CD4-positive, alpha-beta T cell (primary cell): Measurements from ENCODE around the gene PCDH9. TPM values are rescaled to one million over a fixed set of nuclear protein-coding genes. Genes with fewer than 3 reads are reported as not detected.

Source experiments
- ATAC-seq: fragments of 200-7000 bp; cut with Tn5 transposase; one replicate; pipeline ENCODE4 v1.10.0; 2022; ENCODE audit warnings: mild to moderate bottlenecking; ENCODE audit not compliant: poor library complexity
- CTCF ChIA-PET: fragments of 350-600 bp; sonication (Branson Sonifier 250); formaldehyde crosslinking; loops from one replicate; lab custom pipeline; 2021; ENCODE audit warnings: antibody characterized with exemption, inconsistent platforms; lab: Charles Lee
- POLR2A ChIA-PET: fragments of 350-600 bp; sonication (Branson Sonifier 250); formaldehyde crosslinking; loops from one replicate; lab custom pipeline; 2021; ENCODE audit warnings: antibody characterized with exemption, inconsistent platforms; lab: Charles Lee
- DNase-seq, 14 experiments: peaks; one replicate each; pipeline ENCODE4 v3.0.0-alpha.2; 2013 to 2020; ENCODE audit warnings: mixed read lengths in 2 of 14
- H3K27ac ChIP-seq, 2 donors: one replicate each; pipeline versions ENCODE4 v1.5.1 to v1.7.0; 2013; ENCODE audit warnings: low read length in 2 of 2, low read depth in 1 of 2, mild to moderate bottlenecking in 1 of 2
- H3K27me3 ChIP-seq, 2 experiments: 1 replicate in 1 of 2; 2 replicates in 1 of 2; pipeline versions ENCODE4 v1.6.1 to v1.7.0; 2013; ENCODE audit warnings: low read length in 2 of 2, control low read depth in 1 of 2, mild to moderate bottlenecking in 1 of 2, moderate library complexity in 1 of 2; ENCODE audit not compliant: insufficient read depth in 2 of 2, control insufficient read depth in 1 of 2
- H3K36me3 ChIP-seq: one replicate; pipeline ENCODE4 v1.6.1; 2013; ENCODE audit warnings: low read length, control low read depth; ENCODE audit not compliant: insufficient read depth
- H3K4me1 ChIP-seq: one replicate; pipeline ENCODE4 v1.6.1; 2013; ENCODE audit warnings: low read length, control low read depth; ENCODE audit not compliant: insufficient read depth
- H3K4me3 ChIP-seq: one replicate; pipeline ENCODE4 v1.5.1; 2013; ENCODE audit warnings: mild to moderate bottlenecking, low read length, moderate library complexity
- H3K9me3 ChIP-seq, 2 experiments: 1 replicate in 1 of 2; 2 replicates in 1 of 2; pipeline versions ENCODE4 v1.6.1 to v1.7.0; 2013; ENCODE audit warnings: low read length in 2 of 2, mild to moderate bottlenecking in 2 of 2, control low read depth in 1 of 2, moderate library complexity in 1 of 2; ENCODE audit not compliant: control insufficient read depth in 1 of 2, insufficient read depth in 1 of 2
- H3K27ac Mint-ChIP-seq: one replicate; pipeline ENCODE4 v1.8.0; 2020; ENCODE audit warnings: mixed read lengths
- H3K27me3 Mint-ChIP-seq: one replicate; pipeline ENCODE4 v1.8.0; 2021; ENCODE audit warnings: mixed read lengths
- H3K36me3 Mint-ChIP-seq: one replicate; pipeline ENCODE4 v1.8.0; 2021; ENCODE audit warnings: low read depth, mixed read lengths
- H3K4me1 Mint-ChIP-seq: one replicate; pipeline ENCODE4 v1.8.0; 2021; ENCODE audit warnings: low read depth, mixed read lengths
- H3K4me3 Mint-ChIP-seq: one replicate; pipeline ENCODE4 v1.8.0; 2020; ENCODE audit warnings: mild to moderate bottlenecking, mixed read lengths
- H3K9me3 Mint-ChIP-seq: one replicate; pipeline ENCODE4 v1.8.0; 2020; ENCODE audit warnings: mixed read lengths
- CTCF ChIP-seq: fragments of 200-600 bp; IDR thresholded peaks from one replicate; pipeline ENCODE4 v1.8.0; 2022; ENCODE audit warnings: antibody characterized with exemption, mild to moderate bottlenecking
- intact Hi-C, 2 experiments: fragments of 100-400 bp; cut with DNase I in 1 of 2; cut with micrococcal nuclease in 1 of 2; formaldehyde crosslinking; loops; one replicate each; pipeline versions ENCODE4 v1.15.1 to v1.9.0; 2023 to 2025; cut with DNase I, micrococcal nuclease
- total RNA-seq, 174 experiments: library from RNA in 2 of 174; stranded (reverse) in 2 of 174; gene quantifications; one replicate each; pipeline ENCODE4 v1.2.3 and lab custom pipeline; 2021 to 2026

PCDH9 gene
- total RNA-seq, 2 experiments from 2014 or later = 0.08 to 0.19 TPM

GRCh38 chr13:66429156-66429555, 801.0 kb downstream of the PCDH9 start:
- no peaks in the 10 kb centered on the region for H3K27me3 Mint-ChIP-seq
- no peaks in the 10 kb centered on the region for H3K36me3 Mint-ChIP-seq
- H3K9me3 Mint-ChIP-seq = peaks cover 3% of the 10 kb centered on the region
- Histone ChIP-seq H3K4me1 (no peaks in the 10 kb centered on the region), H3K27me3 (no peaks in the 10 kb centered on the region), H3K36me3 (no peaks in the 10 kb centered on the region), H3K4me3 (no peak overlapping the region), H3K27ac (no peak overlapping the region), H3K9me3 (no peaks in the 10 kb centered on the region)
- no peak overlapping the region for H3K4me3 Mint-ChIP-seq
- H3K4me1 Mint-ChIP-seq = no peaks in the 10 kb centered on the region
- no peak overlapping the region for H3K27ac Mint-ChIP-seq
- CTCF ChIA-PET = no interaction called here
- POLR2A ChIA-PET = no interaction called here
- DNase-seq (no peak), ATAC-seq (no peak)
- intact Hi-C loops = no loop called here
- TF ChIP-seq CTCF = no peak

- Histone ChIP-seq H3K27ac (no peak overlapping the region), H3K9me3 (no peaks in the 10 kb centered on the region), H3K36me3 (no peaks in the 10 kb centered on the region), H3K4me1 (no peaks in the 10 kb centered on the region), H3K27me3 (no peaks in the 10 kb centered on the region), H3K4me3 (no peak overlapping the region)
- DNase-seq (no peak), ATAC-seq (no peak)
- H3K36me3 Mint-ChIP-seq = no peaks in the 10 kb centered on the region
- ChIA-PET POLR2A (no interaction called here), CTCF (no interaction called here)
- H3K27me3 Mint-ChIP-seq = no peaks in the 10 kb centered on the region
- no peak overlapping the region for H3K4me3 Mint-ChIP-seq
- H3K4me1 Mint-ChIP-seq = no peaks in the 10 kb centered on the region
- no peak for TF ChIP-seq CTCF
- intact Hi-C loops = no loop called here
- H3K27ac Mint-ChIP-seq = no peak overlapping the region
- peaks cover 8% of the 10 kb centered on the region for H3K9me3 Mint-ChIP-seq
These were observed 802.7 kb downstream of the PCDH9 start for GRCh38 chr13:66427458-66427861.

- no peak for ATAC-seq
- no peaks in the 10 kb centered on the region for H3K36me3 Mint-ChIP-seq
- no peak overlapping the region for H3K27ac Mint-ChIP-seq
- Histone ChIP-seq H3K4me3 (no peak overlapping the region), H3K9me3 (no peaks in the 10 kb centered on the region), H3K4me1 (no peaks in the 10 kb centered on the region), H3K27me3 (no peaks in the 10 kb centered on the region), H3K27ac (no peak overlapping the region), H3K36me3 (no peaks in the 10 kb centered on the region)
- ChIA-PET POLR2A (no interaction called here), CTCF (no interaction called here)
- no peak for TF ChIP-seq CTCF
- H3K9me3 Mint-ChIP-seq = peaks cover 13% of the 10 kb centered on the region
- DNase-seq = no peak
- intact Hi-C loops = no loop called here
- H3K4me3 Mint-ChIP-seq = no peak overlapping the region
- no peaks in the 10 kb centered on the region for H3K27me3 Mint-ChIP-seq
- H3K4me1 Mint-ChIP-seq = no peaks in the 10 kb centered on the region
These were observed 804.4 kb downstream of the PCDH9 start for GRCh38 chr13:66425741-66426140.
